ENCODE data around the gene RGS7BP.
"Not testable (repeated sequence)": the region's sequence is repeated elsewhere in the genome, so short reads cannot be mapped to it uniquely, and the experiment has no call there.

Gene RGS7BP

DNA sequence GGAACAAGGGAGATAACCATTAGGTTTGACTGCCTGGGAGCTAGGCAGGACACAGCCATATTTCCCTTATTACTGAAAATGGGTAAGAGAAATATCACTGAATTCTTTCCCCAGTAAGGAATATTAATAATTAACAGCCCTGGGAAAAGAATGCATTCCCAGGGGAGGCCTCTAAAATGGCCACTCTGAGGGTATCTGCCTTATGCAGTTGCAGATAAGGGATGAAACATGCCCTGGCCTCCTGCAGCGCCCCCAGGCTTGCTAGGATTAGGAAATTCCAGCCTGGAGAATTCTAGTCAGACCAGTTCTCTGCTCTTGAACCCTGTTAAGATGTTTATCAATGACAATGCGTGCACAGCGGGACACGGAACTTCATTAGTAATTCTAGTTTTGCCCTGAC is 52.8 kb downstream of the RGS7BP start:
- not testable (repeated sequence) for DNase-seq (ENCODE audit: low read depth in 2 of 2)

DNA sequence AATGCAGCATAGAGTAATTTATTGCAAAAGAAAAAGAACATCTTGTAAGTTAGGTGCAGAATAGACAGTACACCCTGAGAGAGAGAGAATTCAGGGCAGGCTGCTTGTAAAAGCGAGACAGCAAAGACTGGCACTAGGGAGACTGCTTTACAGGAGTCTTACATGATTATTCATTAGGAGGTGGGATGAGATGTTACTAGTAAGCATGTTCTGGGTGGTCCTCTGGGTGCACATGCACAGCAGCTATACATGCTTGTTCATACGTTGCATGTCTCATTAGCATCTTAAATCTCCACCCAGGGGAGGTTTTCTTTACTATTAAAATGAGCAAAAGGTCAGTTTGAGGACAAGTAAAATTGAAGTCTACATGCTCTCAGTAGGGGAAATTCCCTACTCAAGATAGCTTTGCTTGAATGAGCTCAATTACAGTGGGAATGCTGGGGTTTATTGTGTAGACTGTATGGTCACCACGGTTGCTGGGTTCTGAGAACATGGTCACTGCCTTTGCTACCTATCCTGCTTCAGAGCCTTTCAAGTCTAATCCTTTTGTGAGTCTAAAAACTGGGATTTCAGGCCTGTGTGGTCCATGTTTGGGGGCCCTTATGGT is 60.6 kb downstream of the RGS7BP start:
- no peak for DNase-seq (ENCODE audit: low read depth in 2 of 2)

GRCh38 chr5:64569858-64570257 is 64.0 kb downstream of the RGS7BP start:
- DNase-seq (ENCODE audit: low read depth in 2 of 2) = no peak

DNA sequence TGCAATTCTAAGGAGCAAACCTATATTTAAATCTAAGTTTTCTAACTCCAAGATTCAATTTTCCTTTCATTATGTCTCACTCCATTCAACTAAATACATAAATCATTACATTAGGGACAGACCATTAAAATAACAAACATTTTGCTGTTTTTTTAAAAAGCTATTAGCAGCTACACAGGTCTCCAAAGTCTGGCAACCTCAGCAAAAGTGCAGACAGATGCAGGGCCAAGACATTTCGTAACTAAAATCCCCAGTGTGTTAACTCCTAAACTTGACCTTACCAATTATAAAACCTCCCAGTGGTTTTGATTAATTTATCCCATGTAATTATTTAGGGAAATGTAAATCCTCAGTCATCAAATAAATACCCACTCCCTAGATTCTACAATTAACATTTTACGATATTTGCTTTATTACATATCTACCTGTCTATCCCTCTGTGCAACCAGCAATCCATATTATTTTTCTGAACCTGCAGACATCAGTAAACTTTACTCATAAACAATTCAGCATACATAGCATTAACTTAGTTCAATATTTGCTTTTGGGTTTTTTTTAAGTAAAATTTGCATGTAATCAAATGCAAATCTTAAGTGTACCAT is 64.7 kb downstream of the RGS7BP start:
- DNase-seq (ENCODE audit: low read depth in 2 of 2) = no peak

- DNase-seq (ENCODE audit: low read depth in 2 of 2) = no peak
These were observed 69.7 kb downstream of the RGS7BP start for GRCh38 chr5:64575561-64575960.

GRCh38 chr5:64576250-64576649 is 70.4 kb downstream of the RGS7BP start:
- no peak for DNase-seq (ENCODE audit: low read depth in 2 of 2)

- DNase-seq (ENCODE audit: low read depth in 2 of 2) = no peak
These were observed 79.8 kb downstream of the RGS7BP start for GRCh38 chr5:64585646-64586045.

DNA sequence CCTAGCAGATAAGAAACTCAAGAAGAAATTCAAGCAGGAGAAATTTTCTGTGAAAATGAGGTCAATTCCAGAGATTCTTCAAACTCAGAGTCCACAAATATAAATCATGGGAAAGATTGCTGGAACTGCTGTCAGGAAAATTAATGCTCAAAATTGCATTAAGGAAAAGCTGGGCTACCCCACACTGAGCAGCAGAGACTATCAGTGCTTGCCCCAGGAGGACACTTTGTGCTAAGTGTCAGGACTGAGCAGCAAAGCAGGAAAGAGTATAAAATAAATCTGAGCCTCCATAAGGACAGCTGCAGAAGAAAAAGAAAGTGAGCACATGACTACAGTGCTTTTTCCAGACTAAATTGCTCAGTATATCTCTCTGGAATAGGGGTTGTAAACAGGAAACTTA is 81.6 kb downstream of the RGS7BP start:
- no peak for DNase-seq (ENCODE audit: low read depth in 2 of 2)

DNA sequence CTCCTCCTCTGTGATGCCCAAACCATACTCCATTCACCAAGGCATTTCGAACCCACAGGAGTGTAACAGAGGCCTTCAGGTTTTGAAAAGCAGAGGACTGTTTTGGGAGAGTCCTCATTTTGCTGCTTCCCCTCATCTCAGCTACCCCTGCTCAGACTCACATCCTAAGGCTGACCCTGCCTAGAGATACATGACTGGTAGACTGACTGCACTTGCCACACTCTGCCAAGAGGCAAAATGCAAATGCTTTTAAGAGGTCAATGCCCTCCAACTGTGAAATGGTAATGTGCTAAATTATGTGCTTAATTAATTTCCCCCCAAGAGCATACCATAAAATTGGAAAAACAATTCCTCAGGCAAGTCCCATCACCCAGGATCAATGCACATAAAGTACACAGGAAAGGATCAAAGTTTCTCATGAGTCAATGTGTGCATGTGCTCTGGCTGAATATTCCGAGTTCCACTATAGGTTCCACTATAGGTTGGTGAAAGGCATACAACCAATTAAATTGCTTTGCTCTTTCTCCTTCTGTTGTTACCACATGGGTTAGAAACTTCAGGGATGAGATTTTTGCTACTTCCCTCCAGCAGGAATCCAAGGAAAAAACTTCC is 87.0 kb downstream of the RGS7BP start:
- DNase-seq (ENCODE audit: low read depth in 2 of 2) = no peak

DNA sequence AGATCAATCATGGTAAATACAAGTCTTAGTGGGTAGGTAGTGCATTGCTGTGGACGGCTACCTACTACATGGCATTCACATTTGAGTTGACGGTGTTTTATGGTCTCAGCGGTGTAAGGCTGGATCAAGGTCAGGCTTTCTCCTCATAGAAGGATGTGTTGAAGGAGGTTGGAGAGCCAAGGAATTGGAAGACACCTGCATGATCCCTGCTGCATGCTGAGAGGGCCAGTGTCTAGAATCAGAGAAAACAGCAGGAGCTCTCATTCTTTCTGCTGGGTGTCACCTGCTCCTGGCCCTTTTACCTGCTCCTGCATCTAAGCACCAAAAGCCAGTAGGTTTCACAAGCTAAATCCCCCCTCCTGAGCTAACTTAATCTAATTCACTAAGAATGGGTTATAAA is 88.2 kb downstream of the RGS7BP start:
- no peak for DNase-seq (ENCODE audit: low read depth in 2 of 2)

DNA sequence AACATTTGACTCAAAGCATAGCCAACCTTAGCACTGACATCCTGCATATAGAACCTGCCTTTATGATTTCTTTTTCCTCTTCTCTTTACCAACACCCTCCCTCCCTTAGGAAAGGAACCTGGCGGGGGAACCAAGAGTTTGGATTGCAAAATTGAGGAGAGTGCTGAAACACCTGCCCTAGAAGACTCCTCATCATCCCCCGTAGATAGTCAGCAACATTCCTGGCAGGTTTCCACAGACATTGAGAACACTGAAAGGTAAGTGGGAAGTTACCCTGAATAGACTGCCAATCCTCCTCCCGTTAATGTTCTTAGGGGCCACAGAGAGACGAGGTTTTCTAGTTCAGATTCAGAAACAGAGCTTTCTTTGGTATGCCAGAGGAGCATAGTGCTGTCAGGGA is 88.8 kb downstream of the RGS7BP start:
- no peak for DNase-seq (ENCODE audit: low read depth in 2 of 2)

DNA sequence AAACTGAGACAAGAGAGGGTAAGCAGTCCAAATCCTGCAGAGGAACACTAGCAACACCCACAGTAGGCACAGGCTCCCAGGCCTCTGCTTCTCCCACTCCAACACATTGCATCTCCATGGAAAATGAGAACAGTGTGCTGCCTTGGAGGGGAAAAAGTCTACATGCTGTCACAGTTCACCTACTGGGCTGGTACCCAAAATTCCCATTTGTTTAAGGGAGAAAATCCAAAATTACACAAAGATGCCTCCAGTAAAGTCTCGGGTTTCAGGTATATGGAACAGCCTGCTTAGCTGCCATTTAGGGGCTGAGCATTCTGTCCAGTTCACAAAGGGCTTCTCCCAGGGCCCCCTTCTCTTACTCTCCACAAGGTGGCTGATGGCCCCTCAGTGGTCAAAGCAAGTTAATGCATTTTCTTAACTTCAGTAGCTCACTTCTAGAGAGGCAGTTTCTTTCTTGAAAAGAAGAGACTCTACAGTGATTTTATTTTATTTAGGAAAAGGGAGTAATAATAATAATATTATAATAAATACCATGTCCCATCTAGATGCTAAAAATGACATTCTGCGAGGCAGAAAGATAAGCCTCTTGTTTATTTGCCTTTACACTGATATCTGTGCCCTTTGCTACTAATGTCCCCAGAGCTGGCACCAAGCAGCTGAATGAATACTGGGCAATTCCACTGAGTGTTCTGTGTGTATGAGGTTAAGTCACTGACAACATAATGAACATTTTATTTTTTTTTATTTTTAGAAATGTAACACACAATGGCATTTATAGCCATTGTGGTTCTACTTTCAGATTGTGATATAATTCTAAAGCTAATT is 89.4 kb downstream of the RGS7BP start:
- DNase-seq (ENCODE audit: low read depth in 2 of 2) = no peak

DNA sequence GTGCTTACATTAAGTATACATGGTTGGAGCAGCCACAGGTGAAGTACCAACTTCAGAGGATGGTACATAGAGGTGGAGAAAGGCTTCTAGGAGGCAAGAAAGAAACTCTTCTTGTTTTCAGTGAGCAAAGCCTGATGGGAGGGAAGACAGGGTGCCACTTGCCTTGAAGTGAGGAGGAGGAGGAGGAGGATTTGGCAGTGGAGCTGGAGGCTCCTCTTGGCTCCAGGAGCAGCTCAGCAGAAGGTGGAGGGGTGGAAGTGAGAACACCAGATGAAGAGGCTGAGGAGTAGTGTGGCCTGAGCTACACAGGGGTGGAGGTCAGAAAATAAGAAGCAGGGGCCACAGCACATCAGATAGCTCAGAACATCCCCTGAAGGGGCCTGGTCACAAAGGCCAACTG is 93.4 kb downstream of the RGS7BP start:
- DNase-seq (ENCODE audit: low read depth in 2 of 2) = no peak

GRCh38 chr5:64603676-64604075 is 97.9 kb downstream of the RGS7BP start:
- no peak for DNase-seq (ENCODE audit: low read depth in 2 of 2)

- DNase-seq (ENCODE audit: low read depth in 2 of 2) = no peak
These were observed 101.1 kb downstream of the RGS7BP start for GRCh38 chr5:64606926-64607325.

- DNase-seq (ENCODE audit: low read depth in 2 of 2) = no peak
These were observed 106.6 kb downstream of the RGS7BP start for GRCh38 chr5:64612344-64612961.

- no peak for DNase-seq (ENCODE audit: low read depth in 2 of 2)
These were observed 110.1 kb downstream of the RGS7BP start for GRCh38 chr5:64615895-64616294.

GRCh38 chr5:64619609-64620008 is 113.8 kb downstream of the RGS7BP start:
- no peak for DNase-seq (ENCODE audit: low read depth in 2 of 2)

- DNase-seq (ENCODE audit: low read depth in 2 of 2) = no peak
These were observed 117.2 kb downstream of the RGS7BP start for GRCh38 chr5:64622991-64623390.

- DNase-seq (ENCODE audit: low read depth in 2 of 2) = no peak
These were observed 119.9 kb downstream of the RGS7BP start for GRCh38 chr5:64625678-64626077.

- DNase-seq (ENCODE audit: low read depth in 2 of 2) = no peak
These were observed 123.1 kb downstream of the RGS7BP start for GRCh38 chr5:64628901-64629300.

DNA sequence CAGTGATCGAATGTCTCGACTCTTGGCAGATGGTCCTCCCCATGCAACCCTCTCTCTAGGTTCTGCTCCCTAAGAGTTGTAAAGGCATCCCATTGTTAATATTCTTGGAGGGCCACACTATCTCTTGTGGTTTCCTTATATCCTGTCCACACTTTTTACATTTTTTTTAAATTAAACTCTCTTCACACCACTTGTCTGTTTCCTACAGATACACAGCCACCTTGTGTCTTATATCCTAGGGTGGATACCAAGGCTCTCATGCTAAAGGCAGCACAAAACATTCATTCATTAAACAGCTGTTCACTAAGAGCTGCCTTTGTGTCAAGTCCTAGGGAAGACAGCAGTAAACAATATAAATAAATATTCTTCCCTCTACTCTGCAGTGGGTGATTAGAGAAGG is 124.0 kb downstream of the RGS7BP start:
- DNase-seq (ENCODE audit: low read depth in 2 of 2) = no peak

All from stimulated activated CD8-positive, alpha-beta memory T cell treated with anti-CD3 and anti-CD28 coated beads, Interleukin-7, amount 100 ng/mL, for 4 hours (primary cell).